A549 (cell line): ENCODE data around the gene SLC9C1.

Source experiments
- CEBPB ChIP-seq, 2 experiments: fragments of >200 bp in 1 of 2; sonication (Bioruptor Twin) in 1 of 2; formaldehyde crosslinking in 1 of 2; IDR thresholded peaks; 2 replicates each; pipeline ENCODE4 v1.6.1; 2012 to 2016
- EP300 ChIP-seq, 2 experiments: fragments of >200 bp; sonication (Bioruptor Twin); formaldehyde crosslinking; IDR thresholded peaks; 2 replicates in 1 of 2; 3 replicates in 1 of 2; pipeline ENCODE4 v1.6.1; 2016 to 2017
- HDAC2 ChIP-seq: fragments of 200-600 bp; sonication (generic); IDR thresholded peaks from 2 replicates; pipeline ENCODE4 v1.6.1; 2016
- KDM5A ChIP-seq: fragments of 200-600 bp; sonication (generic); IDR thresholded peaks from 2 replicates; pipeline ENCODE4 v1.6.1; 2016; ENCODE audit warnings: antibody characterized with exemption, mild to moderate bottlenecking
- REST ChIP-seq: fragments of 200-600 bp; sonication (generic); IDR thresholded peaks from 2 replicates; pipeline ENCODE4 v1.6.1; 2016; ENCODE audit warnings: antibody characterized with exemption, mild to moderate bottlenecking, moderate library complexity
- TP53 ChIP-seq: fragments of 250-450 bp; sonication (Bioruptor Pico); IDR thresholded peaks from 2 replicates; pipeline ENCODE4 v1.5.0; 2021; ENCODE audit warnings: mild to moderate bottlenecking, moderate library complexity
- TF ChIP-seq, protein P1 (sequence below): fragments of >200 bp; sonication (Bioruptor Twin); formaldehyde crosslinking; IDR thresholded peaks from 3 replicates; pipeline ENCODE4 v1.5.1; 2016
- TF ChIP-seq, protein P2 (sequence below): IDR thresholded peaks from 2 replicates; pipeline ENCODE4 v1.6.1; 2012

- no peak for TF ChIP-seq KDM5A
- no peak for TF ChIP-seq TP53
- TF ChIP-seq, protein P1, sequence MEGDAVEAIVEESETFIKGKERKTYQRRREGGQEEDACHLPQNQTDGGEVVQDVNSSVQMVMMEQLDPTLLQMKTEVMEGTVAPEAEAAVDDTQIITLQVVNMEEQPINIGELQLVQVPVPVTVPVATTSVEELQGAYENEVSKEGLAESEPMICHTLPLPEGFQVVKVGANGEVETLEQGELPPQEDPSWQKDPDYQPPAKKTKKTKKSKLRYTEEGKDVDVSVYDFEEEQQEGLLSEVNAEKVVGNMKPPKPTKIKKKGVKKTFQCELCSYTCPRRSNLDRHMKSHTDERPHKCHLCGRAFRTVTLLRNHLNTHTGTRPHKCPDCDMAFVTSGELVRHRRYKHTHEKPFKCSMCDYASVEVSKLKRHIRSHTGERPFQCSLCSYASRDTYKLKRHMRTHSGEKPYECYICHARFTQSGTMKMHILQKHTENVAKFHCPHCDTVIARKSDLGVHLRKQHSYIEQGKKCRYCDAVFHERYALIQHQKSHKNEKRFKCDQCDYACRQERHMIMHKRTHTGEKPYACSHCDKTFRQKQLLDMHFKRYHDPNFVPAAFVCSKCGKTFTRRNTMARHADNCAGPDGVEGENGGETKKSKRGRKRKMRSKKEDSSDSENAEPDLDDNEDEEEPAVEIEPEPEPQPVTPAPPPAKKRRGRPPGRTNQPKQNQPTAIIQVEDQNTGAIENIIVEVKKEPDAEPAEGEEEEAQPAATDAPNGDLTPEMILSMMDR = no peak
- TF ChIP-seq, protein P2, sequence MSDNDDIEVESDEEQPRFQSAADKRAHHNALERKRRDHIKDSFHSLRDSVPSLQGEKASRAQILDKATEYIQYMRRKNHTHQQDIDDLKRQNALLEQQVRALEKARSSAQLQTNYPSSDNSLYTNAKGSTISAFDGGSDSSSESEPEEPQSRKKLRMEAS = no peak
- TF ChIP-seq HDAC2 = no peak
- TF ChIP-seq CEBPB (IDR thresholded peaks at IDR 0.05) = no peak
- no peak for TF ChIP-seq EP300 (IDR thresholded peaks at IDR 0.05)
- TF ChIP-seq REST = no peak
Measured at GRCh38 chr3:112143689-112144088, 150.3 kb downstream of the SLC9C1 start.
